K562 (cell line): ENCODE measurements around the gene OR52W1. TPM values are rescaled to one million over a fixed set of nuclear protein-coding genes. Genes with fewer than 3 reads are reported as not detected.

Experiments used
- ATAC-seq: fragments of 200-7000 bp; cut with Tn5 transposase; 3 replicates; pipeline ENCODE4 v1.9.1; 2020; ENCODE audit warnings: moderate library complexity
- BruUV-seq: library from RNA; stranded (reverse); fragments of 400-500 nt; replicated peaks from 2 replicates; lab custom pipeline; 2021; lab: Mats Ljungman, UMichigan
- CTCF ChIA-PET: fragments of 300-600 bp; formaldehyde crosslinking; extraction: SDS; loops from one replicate; lab custom pipeline; 2021; ENCODE audit warnings: low intra/inter-chr PET ratio; lab: Yijun Ruan, JAX
- POLR2A ChIA-PET: fragments of 300-600, 350-650 bp; sonication (Branson Sonifier 250); formaldehyde crosslinking; extraction: SDS; loops from one replicate; lab custom pipeline; 2021; ENCODE audit warnings: antibody characterized with exemption, inconsistent platforms; lab: Yijun Ruan, JAX
- DNase-seq, 4 experiments: peaks; one replicate each; pipeline versions ENCODE4 v3.0.0 to v3.0.0-alpha.2; 2011 to 2018; ENCODE audit warnings: low spot score in 3 of 4, mixed read lengths in 3 of 4; ENCODE audit errors: extremely low read depth in 1 of 4
- FAIRE-seq: peaks from 2 replicates; lab custom pipeline; 2011; peaks lifted over from hg19 to GRCh38; lab: Jason Lieb, UNC
- H2AFZ ChIP-seq: 2 replicates; pipeline ENCODE4 v1.6.0; 2011; ENCODE audit warnings: low read depth, low read length, control low read depth, inconsistent platforms
- H3K27ac ChIP-seq: fragments of 200-600 bp; 3 replicates; pipeline ENCODE4 v1.8.0; 2011; ENCODE audit warnings: low read depth, mild to moderate bottlenecking, control low read depth, inconsistent platforms, low read length, moderate library complexity, mixed read lengths; ENCODE audit errors: extremely low read depth
- H3K27me3 ChIP-seq, 2 experiments: fragments of 300-600 bp in 1 of 2; 2 replicates in 1 of 2; 3 replicates in 1 of 2; pipeline versions ENCODE4 v1.6.0 to v1.8.0; 2011; ENCODE audit warnings: inconsistent platforms in 2 of 2, low read length in 2 of 2, mild to moderate bottlenecking in 1 of 2, mixed read lengths in 1 of 2, moderate library complexity in 1 of 2; ENCODE audit not compliant: control insufficient read depth in 2 of 2, insufficient read depth in 2 of 2
- H3K36me3 ChIP-seq: fragments of 300-600 bp; 3 replicates; pipeline ENCODE4 v1.8.0; 2011; ENCODE audit warnings: mild to moderate bottlenecking, low read length, inconsistent platforms; ENCODE audit not compliant: control insufficient read depth, insufficient read depth
- H3K4me1 ChIP-seq, 2 experiments: fragments of 200-600 bp in 1 of 2; replicated peaks in 1 of 2; 2 replicates in 1 of 2; 3 replicates in 1 of 2; pipeline versions ENCODE4 v1.5.1 to v1.8.0; 2011; ENCODE audit warnings: inconsistent platforms in 2 of 2, low read length in 2 of 2, mild to moderate bottlenecking in 1 of 2, mixed read lengths in 1 of 2, moderate library complexity in 1 of 2; ENCODE audit not compliant: control insufficient read depth in 2 of 2, insufficient read depth in 2 of 2
- H3K4me2 ChIP-seq: 2 replicates; pipeline ENCODE4 v1.6.1; 2011; ENCODE audit warnings: low read length, control low read depth, inconsistent platforms, mixed read lengths; ENCODE audit not compliant: insufficient read depth
- H3K4me3 ChIP-seq: fragments of 200-600 bp; sonication (generic), shearing (Covaris generic); 2 replicates; pipeline ENCODE4 v1.5.1; 2016; ENCODE audit warnings: control low read depth, inconsistent platforms
- H3K79me2 ChIP-seq: fragments of 200-600 bp; 3 replicates; pipeline ENCODE4 v1.8.0; 2011; ENCODE audit warnings: low read length, inconsistent platforms; ENCODE audit not compliant: control insufficient read depth, insufficient read depth
- H3K9ac ChIP-seq, 2 experiments: 2 replicates each; pipeline versions ENCODE4 v1.6.0 to v1.6.1; 2011; ENCODE audit warnings: low read depth in 2 of 2, low read length in 2 of 2, control low read depth in 1 of 2, inconsistent platforms in 1 of 2, mild to moderate bottlenecking in 1 of 2, mixed read lengths in 1 of 2; ENCODE audit not compliant: insufficient read depth in 1 of 2
- H3K9me1 ChIP-seq: one replicate; pipeline ENCODE4 v1.6.0; 2011; ENCODE audit warnings: inconsistent platforms, mild to moderate bottlenecking, low read length, moderate library complexity; ENCODE audit not compliant: control insufficient read depth, insufficient read depth
- H3K9me3 ChIP-seq: replicated peaks from 2 replicates; pipeline ENCODE4 v1.5.1; 2011; ENCODE audit warnings: low read depth, low read length, inconsistent platforms; ENCODE audit not compliant: control insufficient read depth, insufficient read depth
- H4K20me1 ChIP-seq: replicated peaks from 2 replicates; pipeline ENCODE4 v1.6.1; 2011; ENCODE audit warnings: low read length, inconsistent platforms, mixed read lengths; ENCODE audit not compliant: control insufficient read depth, insufficient read depth
- BRCA1 ChIP-seq, 2 experiments: fragments of 450-650 bp in 1 of 2; sonication (generic) in 1 of 2; formaldehyde crosslinking in 1 of 2; IDR thresholded peaks; 2 replicates each; pipeline versions ENCODE4 v1.5.0 to v1.6.1; 2017 to 2020; ENCODE audit warnings: mild to moderate bottlenecking in 1 of 2, missing genetic modification reagents in 1 of 2
- CBFA2T3 ChIP-seq: fragments of 450-650 bp; IDR thresholded peaks from 2 replicates; pipeline ENCODE4 v1.6.1; 2017
- HDAC3 ChIP-seq: fragments of 450-650 bp; IDR thresholded peaks from 2 replicates; pipeline ENCODE4 v1.6.1; 2018; ENCODE audit warnings: borderline replicate concordance, mild to moderate bottlenecking, moderate library complexity; ENCODE audit not compliant: partially characterized antibody
- MITF ChIP-seq: IDR thresholded peaks from 2 replicates; pipeline ENCODE4 v1.6.1; 2014; ENCODE audit warnings: antibody characterized with exemption
- NFIX ChIP-seq: fragments of 250-450 bp; sonication (Bioruptor Pico); IDR thresholded peaks from 2 replicates; pipeline ENCODE4 v1.4.0; 2020; ENCODE audit warnings: low read depth, mild to moderate bottlenecking, moderate library complexity
- POLR3A ChIP-seq: IDR thresholded peaks from 2 replicates; pipeline ENCODE4 v1.6.1; 2011; ENCODE audit warnings: borderline replicate concordance, mild to moderate bottlenecking, moderate library complexity; ENCODE audit not compliant: insufficient read length, insufficient read depth; ENCODE audit errors: extremely low read depth
- PTRF ChIP-seq: fragments of 450-650 bp; IDR thresholded peaks from 2 replicates; pipeline ENCODE4 v1.6.1; 2016; ENCODE audit warnings: mild to moderate bottlenecking, missing genetic modification characterization, missing compliant biosample characterization
- SMAD3 ChIP-seq: fragments of 450-650 bp; formaldehyde crosslinking; conservative IDR thresholded peaks from 2 replicates; pipeline ENCODE4 v1.4.0; 2020; ENCODE audit warnings: mild to moderate bottlenecking
- SMARCE1 ChIP-seq: fragments of 450-650 bp; IDR thresholded peaks from 2 replicates; pipeline ENCODE4 v1.7.1; 2016; ENCODE audit warnings: mild to moderate bottlenecking
- SP2 ChIP-seq: IDR thresholded peaks from 2 replicates; pipeline ENCODE4 v1.6.1; 2011; ENCODE audit warnings: mild to moderate bottlenecking, low read depth, low read length, moderate library complexity; ENCODE audit not compliant: poor library complexity, severe bottlenecking; ENCODE audit errors: extremely low read depth
- SRSF9 ChIP-seq: fragments of 200-400 bp; formaldehyde crosslinking; IDR thresholded peaks from 2 replicates; pipeline ENCODE4 v1.6.1; 2017; ENCODE audit warnings: low read depth, low read length, borderline replicate concordance
- TAL1 ChIP-seq: fragments of 450-650 bp; IDR thresholded peaks from 2 replicates; pipeline ENCODE4 v1.6.1; 2016; ENCODE audit warnings: mild to moderate bottlenecking
- TCFL5 ChIP-seq: fragments of 250-450 bp; sonication (Bioruptor Pico); conservative IDR thresholded peaks from 2 replicates; pipeline ENCODE4 v1.6.1; 2021; ENCODE audit warnings: mild to moderate bottlenecking, moderate library complexity, matching md5 sums
- ZBTB49 ChIP-seq: sonication (generic); formaldehyde crosslinking; IDR thresholded peaks from 2 replicates; pipeline ENCODE4 v1.8.0; 2022; ENCODE audit warnings: missing genetic modification reagents, mild to moderate bottlenecking, borderline replicate concordance
- ZBTB7A ChIP-seq: IDR thresholded peaks from 2 replicates; pipeline ENCODE4 v1.6.1; 2011; ENCODE audit warnings: low read depth, mild to moderate bottlenecking, low read length, moderate library complexity, borderline replicate concordance; ENCODE audit not compliant: control insufficient read depth
- ZC3H11A ChIP-seq: IDR thresholded peaks from 2 replicates; pipeline ENCODE4 v1.6.1; 2012; ENCODE audit warnings: low read depth, low read length, improper control_type of control experiment
- ZNF316 ChIP-seq: fragments of 450-650 bp; IDR thresholded peaks from 2 replicates; pipeline ENCODE4 v1.6.1; 2016
- ZNF354B ChIP-seq: fragments of 250-450 bp; sonication (Bioruptor Pico); IDR thresholded peaks from 2 replicates; pipeline ENCODE4 v1.4.0; 2020
- ZNF431 ChIP-seq: sonication (generic); formaldehyde crosslinking; IDR thresholded peaks from 2 replicates; pipeline ENCODE4 v1.8.0; 2022; ENCODE audit warnings: mild to moderate bottlenecking, missing genetic modification reagents
- ZNF561 ChIP-seq: fragments of 450-650 bp; formaldehyde crosslinking; conservative IDR thresholded peaks from 2 replicates; pipeline ENCODE4 v1.4.0; 2020; ENCODE audit warnings: mild to moderate bottlenecking, moderate library complexity
- WGBS: fragments of 100-300 bp; shearing (Covaris generic); methylation state at CpG from one replicate; pipeline ENCODE4 v1.1.6; 2016; ENCODE audit warnings: low coverage, mixed read lengths; ENCODE audit not compliant: insufficient coverage; ENCODE audit errors: missing lambda C conversion rate; 5-methylcytosine and 5-hydroxymethylcytosine counted together
- in situ Hi-C: fragments of 300-500 bp; cut with MboI; formaldehyde crosslinking; loops from 4 replicates; pipeline ENCODE4 v1.15.0; 2018; ENCODE audit warnings: inconsistent platforms, mixed read lengths
- intact Hi-C: fragments of 100-400 bp; cut with micrococcal nuclease; formaldehyde crosslinking; loops from 2 replicates; pipeline ENCODE4 v1.14.2; 2022
- polyA plus RNA-seq, 8 experiments: library from polyadenylated mRNA; depleted of rRNA in 4 of 8; stranded (reverse) in 5 of 8; unstranded in 3 of 8; fragments of >200 nt; fragmentation: Nextera tagmentation in 2 of 8; fragmentation: Illumina TruSeq in 1 of 8; extraction: Ambion mirVana in 2 of 8; extraction: Trizol in 1 of 8; gene quantifications; 2 replicates each; pipeline versions ENCODE4 v1.2.1 to v1.2.3, GENCODE V29; 2011 to 2014; ENCODE audit warnings: inconsistent platforms in 1 of 8, missing spikeins in 1 of 8
- total RNA-seq, 7 experiments: library from RNA; depleted of rRNA in 6 of 7; stranded (reverse); fragments of >200 nt in 6 of 7; fragmentation: Illumina TruSeq in 2 of 7; extraction: Trizol in 2 of 7; gene quantifications; 2 replicates each; pipeline versions ENCODE4 v1.2.1 to v1.2.3, GENCODE V29; 2011 to 2021; ENCODE audit warnings: low replicate concordance in 1 of 7

OR52W1 gene
- total and polyA plus RNA-seq, 9 of the 15 experiments (the other 6 are each of a cell fraction or from before 2014, with no cell fraction given) = not detected

GRCh38 chr11:6225024-6225423, 26.0 kb downstream of the OR52W1 start (continued):
- TF ChIP-seq ZC3H11A (no peak), CBFA2T3 (peak; percentile 77), TAL1 (peak; percentile 72), SMARCE1 (no peak), ZNF431 (CRISPR knock-in tag) (no peak)

- ChIA-PET POLR2A (interaction anchor here (2.6 kb wide), 1 partner anchor 10 kb away, joined by 11 read pairs; no protein-coding TSS in a partner anchor), CTCF (no interaction called here)
- H3K27me3 ChIP-seq = no peaks in the 10 kb centered on the region
- 0 out of 3 replicates have a peak, but pooled peaks have one; percentile 15 for ATAC-seq
- peaks cover 7% of the 10 kb centered on the region for H3K9me1 ChIP-seq
- peaks cover 33% of the 10 kb centered on the region; the same call in 2 of the 3 replicates for H3K36me3 ChIP-seq
- TF ChIP-seq ZBTB7A (no peak), TCFL5 (no peak), SRSF9 (no peak), ZNF561 (CRISPR knock-in tag) (no peak), PTRF (tag) (no peak), BRCA1 (IDR thresholded peaks at IDR 0.05) (no peak), BRCA1 (CRISPR knock-in tag; IDR thresholded peaks at IDR 0.05) (no peak), NFIX (no peak), POLR3A (no peak), ZNF316 (no peak), HDAC3 (no peak), ZNF354B (CRISPR knock-in tag) (no peak), SP2 (no peak), MITF (no peak), ZBTB49 (no peak), SMAD3 (CRISPR knock-in tag) (no peak)
- H3K9me3 ChIP-seq = no peaks in the 10 kb centered on the region
- H2AFZ ChIP-seq = no peak overlapping the region
- peaks cover 40% of the 10 kb centered on the region for H3K79me2 ChIP-seq
- FAIRE-seq = no peak
- H3K4me2 ChIP-seq = no peak overlapping the region
- DNase-seq = no peak
- H4K20me1 ChIP-seq = peaks cover 10% of the 10 kb centered on the region
- no TSS peak for BruUV-seq
- no peak overlapping the region for H3K9ac ChIP-seq
- 85% methylated on average over 2 of the region's 2 CpGs for WGBS
- H3K4me3 ChIP-seq = no peak overlapping the region
- intact Hi-C loops = no loop called here
- no peak overlapping the region for H3K27ac ChIP-seq
- H3K4me1 ChIP-seq = peaks cover 5 to 33% of the 10 kb centered on the region in 2 experiments
- in situ Hi-C loops = no loop called here
Measured at GRCh38 chr11:6225896-6226295, 26.9 kb downstream of the OR52W1 start.
